Measurements from ENCODE around the gene RNF126.
"Not testable (repeated sequence)": the region's sequence is repeated elsewhere in the genome, so short reads cannot be mapped to it uniquely, and the experiment has no call there.

The RNF126 gene

DNA sequence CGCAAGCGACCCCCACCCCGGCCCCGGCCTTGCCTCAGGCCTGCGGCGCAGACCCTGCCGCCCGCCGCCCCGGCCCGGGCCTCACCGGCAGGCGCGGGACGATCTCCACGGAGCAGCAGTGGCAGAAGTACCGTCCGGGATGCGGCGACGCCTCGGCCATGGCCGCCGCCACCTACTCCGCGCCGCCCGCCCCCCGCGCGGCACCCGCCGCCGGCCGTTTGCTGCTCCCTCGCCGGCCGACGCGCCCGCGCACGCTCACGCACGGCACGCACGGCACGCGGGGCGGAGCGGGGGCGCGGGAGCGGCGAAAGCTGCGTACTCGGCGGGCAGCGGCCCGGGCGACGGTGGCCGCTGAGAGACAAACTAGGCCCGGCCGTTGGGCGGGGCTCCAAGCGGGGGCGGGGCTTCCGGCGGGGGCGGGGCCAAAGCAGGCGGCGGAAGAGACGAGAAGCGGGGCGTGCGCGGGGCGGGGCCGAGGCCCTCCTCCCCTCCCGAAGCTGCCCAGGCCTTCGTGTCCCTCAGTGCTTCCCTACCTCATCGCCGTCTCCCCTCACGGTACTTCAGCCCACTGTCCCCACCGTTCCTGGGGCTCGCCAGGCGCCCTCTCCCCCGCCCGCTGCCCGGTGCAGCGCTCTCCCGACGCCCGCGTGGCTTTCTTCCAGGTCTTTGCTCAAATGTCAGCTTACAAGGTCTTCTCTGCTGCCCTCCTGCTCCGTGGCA lies at the start of gene RNF126:
Gene RNF126, minus strand, starts transcription at position 253 of the 720 bp plus-strand sequence. Its CDS starts 93 bp downstream, at position 160.
- peak; percentile 96 to 98 (median 96) for DNase-seq

DNA sequence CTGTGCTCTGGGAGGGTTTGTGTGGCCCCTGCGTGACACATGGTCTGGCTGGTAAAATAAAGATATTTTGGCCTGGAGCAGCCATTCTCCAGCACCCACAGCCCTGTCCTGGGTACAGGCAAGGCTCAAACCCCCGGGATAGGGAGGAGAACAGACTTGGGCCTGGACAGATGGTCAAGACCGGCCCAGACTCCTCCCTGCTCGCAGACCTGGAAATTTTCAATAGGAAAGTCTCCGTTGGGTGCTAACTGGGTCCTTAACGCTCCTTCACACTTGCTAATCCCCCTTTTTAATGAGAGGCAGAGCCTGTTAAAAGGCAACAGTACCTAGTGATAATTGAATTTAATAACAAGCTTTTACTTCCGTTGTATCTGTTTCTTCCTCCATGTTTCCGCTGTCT lies 48.2 kb upstream of the RNF126 start:
- peak in 1 of 3 experiments; percentile 59 for DNase-seq

DNA sequence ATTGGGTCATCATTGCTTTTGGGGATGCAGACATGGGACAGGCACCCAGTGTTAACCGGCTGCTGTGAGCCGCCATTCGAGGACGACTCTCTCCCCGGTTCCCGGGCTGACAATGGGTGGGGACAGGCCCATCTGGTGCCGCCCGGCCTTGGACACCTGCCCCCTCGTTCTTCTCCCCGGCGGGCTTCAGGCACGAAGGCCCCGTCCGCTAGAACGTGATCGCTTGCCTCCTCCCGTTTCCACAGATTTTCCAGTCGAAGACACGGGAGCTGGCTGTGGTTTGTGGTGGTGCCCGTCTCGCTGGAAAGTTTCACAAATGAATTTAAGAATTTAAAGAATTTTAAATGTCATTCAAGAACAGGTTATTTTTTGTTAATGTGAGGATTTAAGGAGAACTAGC lies 47.8 kb upstream of the RNF126 start:
- DNase-seq = no peak

DNA sequence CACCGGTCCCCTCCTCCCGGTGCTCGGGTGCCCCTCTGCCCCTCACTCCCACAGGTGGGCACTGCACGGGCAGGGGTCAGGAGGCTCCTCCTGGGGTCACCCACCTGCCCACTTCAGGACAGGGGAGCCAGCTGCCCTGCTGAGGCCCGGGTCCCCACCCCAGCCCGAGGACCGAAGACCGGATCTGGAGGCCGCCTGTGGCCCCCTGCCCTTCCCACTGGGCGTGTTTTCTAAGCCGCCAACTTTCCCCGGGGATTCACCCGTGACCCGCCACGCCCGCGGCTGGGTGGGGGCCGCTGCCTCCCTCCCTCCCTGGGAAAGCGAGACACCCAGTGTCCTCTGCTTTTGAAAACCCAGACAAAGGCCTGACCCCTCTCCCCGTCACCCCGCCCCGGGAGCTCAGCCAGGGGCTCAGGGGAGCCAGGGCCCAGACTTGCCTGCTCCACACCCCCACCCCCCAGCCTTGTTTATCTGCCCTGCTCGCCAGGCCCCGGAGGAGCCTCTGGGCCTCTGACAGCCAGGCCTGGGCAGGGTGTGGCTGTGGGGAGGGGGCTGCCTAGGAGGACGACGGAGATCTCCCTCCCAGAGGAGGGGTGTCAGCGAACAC lies 47.1 kb upstream of the RNF126 start:
- no peak for DNase-seq

DNA sequence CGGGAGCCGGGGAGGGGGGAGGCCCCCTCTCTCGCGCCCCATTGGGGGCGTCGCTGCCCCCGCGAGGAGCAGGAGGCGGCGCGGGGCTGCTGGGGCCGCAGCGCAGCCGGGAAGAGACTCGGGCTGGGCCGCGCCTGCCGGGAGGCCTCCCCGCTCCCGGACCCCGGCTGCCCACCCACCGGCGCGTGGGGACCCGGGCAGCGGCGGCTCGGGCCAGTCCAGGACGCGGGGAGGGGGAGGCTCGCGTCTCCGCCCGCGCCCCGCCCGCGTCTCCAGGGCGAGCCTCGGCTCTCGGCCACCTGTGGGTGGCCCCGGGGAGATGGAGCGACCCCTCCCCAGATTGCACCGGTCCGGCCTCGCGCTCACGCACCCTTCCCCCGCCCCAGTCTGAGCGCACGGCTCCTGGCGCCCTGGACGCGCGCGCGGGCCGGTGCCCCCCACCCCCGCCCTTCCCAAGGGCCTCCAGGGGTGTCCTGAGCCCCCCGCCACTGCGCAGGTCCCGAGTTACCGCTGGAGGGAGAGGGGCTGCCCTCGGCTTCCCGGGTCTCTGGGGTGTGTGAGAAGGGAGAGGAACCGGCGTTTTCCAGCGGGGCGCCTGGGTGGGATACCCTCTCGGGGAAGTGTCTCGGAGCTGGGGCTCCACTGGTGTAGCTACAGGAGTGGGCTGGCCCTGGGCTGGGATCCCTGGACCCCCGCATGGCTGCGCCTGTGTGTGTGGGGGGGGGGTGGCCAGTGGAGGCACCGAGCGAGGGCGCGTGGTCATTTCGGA lies 46.4 kb upstream of the RNF126 start:
- peak in 2 of 3 experiments; percentile 57 to 61 for DNase-seq

DNA sequence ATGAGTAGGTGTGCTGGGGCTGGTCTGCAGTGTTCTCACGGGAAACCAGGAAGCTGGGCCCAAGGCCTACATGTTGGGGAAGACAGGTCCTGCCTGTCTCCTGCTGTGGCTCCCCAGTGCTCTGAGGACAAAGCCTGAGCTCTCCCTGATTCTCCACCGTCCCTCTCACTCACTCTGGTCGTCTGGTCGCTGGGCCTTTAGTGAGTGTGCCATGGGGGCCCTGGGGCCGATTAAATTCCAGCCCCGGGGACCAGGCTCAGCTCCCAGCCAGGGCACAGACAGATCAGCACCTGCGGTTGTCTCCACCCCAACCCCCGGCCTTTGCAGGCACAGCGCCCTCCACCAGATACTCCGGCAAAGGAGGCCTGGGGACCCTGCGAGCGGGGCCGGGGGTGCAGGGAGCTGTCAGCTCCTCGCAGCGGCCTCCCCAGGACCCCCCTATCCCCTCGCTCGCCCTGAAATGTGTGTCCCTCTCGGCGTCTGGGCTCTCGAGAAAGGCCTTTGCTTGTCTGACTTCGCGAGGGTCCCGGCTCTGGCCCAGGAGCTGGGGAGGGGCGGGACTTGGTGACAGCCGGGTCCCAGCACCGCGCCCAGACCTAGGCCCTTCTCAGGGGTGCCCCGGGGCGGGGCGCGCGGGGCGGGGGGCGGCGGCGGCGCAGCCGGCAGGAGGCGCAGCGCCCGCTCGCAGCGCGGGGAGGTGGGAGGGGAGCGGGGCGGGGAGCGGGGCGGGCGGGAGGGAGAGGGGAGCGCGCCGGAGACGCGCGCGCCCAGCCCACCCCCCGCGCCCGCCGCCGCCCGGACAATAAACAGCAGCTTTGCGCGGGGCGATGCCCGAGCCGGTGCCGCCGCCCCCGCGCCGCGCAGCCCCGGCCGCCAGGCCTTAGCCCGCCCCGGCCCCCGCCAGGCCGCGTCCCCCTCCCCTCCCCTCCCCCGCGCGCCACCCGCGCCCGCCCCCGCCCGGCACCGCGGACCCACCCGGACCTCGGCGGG lies 45.4 kb upstream of the RNF126 start, which contains the start of gene PALM:
Gene PALM, plus strand, starts transcription at position 782 of the 990 bp plus-strand sequence. CDS start 212 bp downstream, outside the sequence.
- peak in 2 of 3 experiments; percentile 62 to 67 for DNase-seq

GRCh38 chr19:704447-704741 lies 41.4 kb upstream of the RNF126 start:
- DNase-seq = no peak

DNA sequence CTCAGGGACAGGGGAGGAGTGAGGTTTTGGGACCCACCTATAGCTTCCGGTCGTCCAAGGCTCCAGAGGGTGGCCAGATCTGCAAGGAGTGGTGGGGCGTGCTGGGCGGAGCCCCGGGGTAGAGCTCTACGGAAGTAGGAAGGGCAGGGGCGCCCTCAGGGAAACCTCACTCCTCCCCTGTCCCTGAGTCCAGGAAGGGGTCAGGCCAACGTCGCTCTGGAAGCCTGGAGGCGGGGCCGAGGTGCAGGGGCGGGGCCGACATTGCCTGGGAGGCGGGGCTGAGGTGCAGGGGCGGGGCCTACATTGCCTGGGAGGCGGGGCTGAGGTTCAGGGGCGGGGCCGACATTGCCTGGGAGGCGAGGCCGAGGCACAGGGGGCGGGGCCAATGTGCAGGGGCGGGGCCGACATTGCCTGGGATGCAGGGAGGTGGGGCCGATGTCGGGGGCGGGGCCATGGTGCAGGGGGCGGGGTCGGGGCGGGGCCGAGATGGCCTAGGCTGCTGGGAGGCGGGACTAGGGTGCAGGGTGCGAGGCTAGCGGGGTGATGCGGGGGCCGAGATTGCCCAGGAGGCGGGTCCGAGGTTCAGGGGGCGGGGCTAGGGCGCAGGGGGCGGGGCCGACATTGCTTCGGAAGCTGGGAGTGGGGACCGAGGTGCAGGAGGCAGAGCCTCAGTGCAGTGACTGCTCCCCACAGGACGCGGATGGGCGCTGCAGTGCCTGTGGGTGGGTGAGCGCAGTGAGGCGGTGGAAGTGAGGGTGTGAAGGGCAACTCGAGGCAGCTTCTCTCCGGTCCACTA lies 40.8 kb upstream of the RNF126 start:
- DNase-seq = peak in 2 of 3 experiments; percentile 46 to 73

DNA sequence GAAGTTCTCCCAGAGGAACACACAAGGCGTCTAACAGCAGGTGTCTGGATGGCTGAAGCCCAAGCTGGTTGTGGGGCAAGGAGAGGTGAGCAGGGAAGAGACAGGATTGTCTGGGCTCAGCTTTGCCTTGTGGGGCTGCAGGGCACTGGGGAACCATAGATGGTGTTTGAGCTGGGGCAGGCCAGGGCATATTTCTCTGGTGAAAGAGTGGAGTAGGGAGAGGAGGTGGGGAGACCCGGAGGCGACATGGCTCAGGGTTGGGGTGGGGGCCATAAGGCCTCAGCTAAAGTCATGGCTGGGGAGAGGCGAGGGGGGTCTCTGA lies 40.3 kb upstream of the RNF126 start:
- DNase-seq = no peak

GRCh38 chr19:702847-703246 lies 39.8 kb upstream of the RNF126 start:
- DNase-seq = not testable (repeated sequence)

DNA sequence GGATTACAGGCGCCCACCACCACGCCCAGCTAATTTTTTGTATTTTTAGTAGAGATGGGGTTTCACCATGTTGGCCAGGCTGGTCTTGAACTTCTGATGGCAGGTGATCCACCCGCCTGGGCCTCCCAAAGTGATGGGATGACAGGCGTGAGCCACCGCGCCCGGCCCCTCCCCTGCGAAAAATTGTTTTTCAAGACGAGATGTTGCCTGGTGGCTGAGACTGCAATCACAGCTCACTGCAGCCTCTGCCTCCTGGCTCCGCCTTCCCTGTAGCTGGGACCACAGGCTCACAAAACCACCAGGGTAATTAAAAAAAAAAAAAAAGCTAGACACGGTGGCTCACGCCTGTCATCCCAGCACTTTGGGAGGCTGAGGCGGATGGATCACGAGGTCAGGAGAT lies 36.9 kb upstream of the RNF126 start:
- peak in 1 of 3 experiments; percentile 43 for DNase-seq

DNA sequence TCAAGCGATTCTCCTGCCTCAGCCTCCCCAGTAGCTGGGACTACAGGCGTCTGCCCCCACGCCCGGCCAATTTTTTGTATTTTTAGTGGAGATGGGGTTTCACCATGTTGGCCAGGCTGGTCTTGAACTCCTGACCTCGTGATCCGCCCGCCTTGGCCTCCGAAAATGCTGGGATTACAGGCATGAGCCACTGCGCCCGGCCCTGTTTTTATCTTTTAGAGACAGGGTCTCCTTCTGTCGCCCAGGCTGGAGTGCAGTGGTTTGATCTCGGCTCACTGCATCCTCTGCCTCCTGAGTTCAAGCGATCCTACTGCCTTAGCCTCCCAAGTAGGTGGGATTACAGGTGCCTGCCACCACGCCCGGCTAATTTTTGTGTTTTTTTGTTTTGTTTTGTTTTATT lies 35.5 kb upstream of the RNF126 start:
- DNase-seq = not testable (repeated sequence)

DNA sequence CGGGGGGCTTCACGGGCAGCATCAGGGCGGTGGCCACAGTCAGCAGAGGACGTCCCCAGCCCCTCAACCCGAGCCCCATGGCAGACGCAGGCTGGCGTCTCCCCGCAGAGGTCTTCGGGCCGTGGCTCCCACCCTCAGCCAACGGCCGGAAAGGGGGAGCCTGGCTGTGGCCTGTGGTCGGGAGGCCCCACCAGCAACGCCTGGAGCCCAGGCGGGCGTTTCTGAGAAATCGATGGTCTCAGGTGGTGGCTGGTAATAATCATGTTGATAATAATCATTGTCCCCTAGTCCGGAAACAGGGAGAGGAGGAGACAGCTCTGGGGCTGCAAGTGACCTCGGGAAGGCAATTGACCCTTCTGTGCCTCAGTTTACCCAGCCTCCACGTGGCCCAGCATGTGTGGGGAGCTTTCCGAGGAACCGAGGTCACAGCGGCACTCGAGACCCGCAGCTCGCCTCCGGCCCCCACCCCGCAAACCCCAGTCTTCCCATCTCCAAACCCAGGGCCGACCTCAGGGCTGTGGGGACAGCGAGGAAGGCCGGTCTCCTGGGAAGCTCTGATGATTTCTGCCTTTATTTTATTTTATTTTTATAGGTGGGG lies 32.4 kb upstream of the RNF126 start, which contains the start of gene PRSS57:
Gene PRSS57, minus strand, starts transcription at position 101 of the 598 bp plus-strand sequence. Its CDS starts 22 bp downstream, at position 79.
- DNase-seq = no peak

DNA sequence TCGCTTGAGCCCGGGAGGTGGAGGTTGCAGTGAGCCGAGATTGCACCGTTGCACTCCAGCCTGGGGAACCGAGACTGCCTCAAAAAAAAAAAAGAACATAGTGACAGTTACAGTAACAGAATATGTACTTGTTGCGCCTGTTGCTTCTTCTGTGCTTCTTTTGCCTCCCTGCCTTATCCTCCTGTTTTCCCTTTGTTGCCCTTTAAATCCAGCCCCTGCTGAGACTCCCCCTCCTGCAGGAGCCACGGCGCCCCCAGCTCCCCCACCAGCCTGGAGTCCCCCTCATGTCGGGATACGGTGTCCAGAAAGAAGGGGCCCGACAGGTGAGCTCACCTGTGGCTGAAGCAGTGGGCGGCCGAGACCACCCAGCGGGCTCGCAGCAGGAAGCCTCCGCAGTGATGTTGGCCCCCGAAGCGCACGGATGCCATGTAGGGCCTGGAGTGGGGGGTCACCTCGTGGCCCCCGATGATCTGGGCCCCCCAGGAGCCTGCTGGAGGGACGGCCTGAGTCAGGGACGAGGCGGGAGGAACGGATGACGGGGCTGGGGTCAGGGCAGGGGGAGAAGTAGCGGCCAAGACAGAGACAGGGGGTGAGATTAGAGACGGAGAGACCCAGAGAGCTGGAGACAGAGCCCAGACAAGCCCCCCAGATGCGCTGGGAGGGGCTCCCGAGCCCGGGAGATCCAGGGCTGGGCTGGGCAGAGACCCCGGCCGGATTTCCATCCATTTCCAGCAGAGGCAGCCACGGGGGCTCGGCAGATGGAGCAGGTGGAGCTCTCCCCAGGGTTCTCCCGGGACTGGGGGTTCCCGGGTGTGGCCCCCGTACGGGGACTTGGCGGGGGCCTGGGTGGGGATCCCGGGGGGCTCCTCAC lies 31.7 kb upstream of the RNF126 start:
- DNase-seq = no peak

- DNase-seq = no peak
Measured at GRCh38 chr19:690203-690602, 27.2 kb upstream of the RNF126 start.

- DNase-seq = no peak
Measured at GRCh38 chr19:688992-689391, 26.0 kb upstream of the RNF126 start.

GRCh38 chr19:688214-688613 lies 25.2 kb upstream of the RNF126 start:
- DNase-seq = no peak

- no peak for DNase-seq
Measured at GRCh38 chr19:687569-688166, 24.7 kb upstream of the RNF126 start.

- no peak for DNase-seq
Measured at GRCh38 chr19:686589-687297, 23.7 kb upstream of the RNF126 start.
